Progenitor cell of endocrine pancreas (in vitro differentiated cells): ENCODE data around the gene PNCK. TPM values are rescaled to one million over a fixed set of nuclear protein-coding genes. Genes with fewer than 3 reads are reported as not detected.

ENCODE experiments used
- DNase-seq: peaks from one replicate; pipeline ENCODE4 v3.0.0; 2021; ENCODE audit warnings: low spot score; ENCODE audit not compliant: unreplicated experiment
- H3K27ac Mint-ChIP-seq: 2 replicates; pipeline ENCODE4 v1.8.0; 2021; ENCODE audit warnings: mild to moderate bottlenecking, moderate library complexity, mixed read lengths
- H3K27me3 Mint-ChIP-seq: 2 replicates; pipeline ENCODE4 v1.8.0; 2021; ENCODE audit warnings: mixed read lengths
- H3K36me3 Mint-ChIP-seq: 2 replicates; pipeline ENCODE4 v1.8.0; 2022; ENCODE audit warnings: mixed read lengths; ENCODE audit not compliant: insufficient read depth
- H3K4me1 Mint-ChIP-seq: 2 replicates; pipeline ENCODE4 v1.8.0; 2021; ENCODE audit warnings: low read depth, mixed read lengths
- H3K4me3 Mint-ChIP-seq: 2 replicates; pipeline ENCODE4 v1.8.0; 2021; ENCODE audit warnings: low read depth, mild to moderate bottlenecking, moderate library complexity, mixed read lengths
- H3K9me3 Mint-ChIP-seq: 2 replicates; pipeline ENCODE4 v1.8.0; 2021; ENCODE audit warnings: low read depth, mixed read lengths
- total RNA-seq: library from RNA; stranded (reverse); gene quantifications from 2 replicates; pipeline ENCODE4 v1.2.1, GENCODE V29; 2021
- TF ChIP-seq, protein P1 (sequence below): fragments of 200-600 bp; sonication (generic); IDR thresholded peaks from one replicate; pipeline ENCODE4 v1.5.0; 2021; ENCODE audit warnings: antibody characterized with exemption, mild to moderate bottlenecking; ENCODE audit not compliant: unreplicated experiment

The PNCK gene
- total RNA-seq, 1 donor from 2014 or later, result 6.1 TPM

DNA sequence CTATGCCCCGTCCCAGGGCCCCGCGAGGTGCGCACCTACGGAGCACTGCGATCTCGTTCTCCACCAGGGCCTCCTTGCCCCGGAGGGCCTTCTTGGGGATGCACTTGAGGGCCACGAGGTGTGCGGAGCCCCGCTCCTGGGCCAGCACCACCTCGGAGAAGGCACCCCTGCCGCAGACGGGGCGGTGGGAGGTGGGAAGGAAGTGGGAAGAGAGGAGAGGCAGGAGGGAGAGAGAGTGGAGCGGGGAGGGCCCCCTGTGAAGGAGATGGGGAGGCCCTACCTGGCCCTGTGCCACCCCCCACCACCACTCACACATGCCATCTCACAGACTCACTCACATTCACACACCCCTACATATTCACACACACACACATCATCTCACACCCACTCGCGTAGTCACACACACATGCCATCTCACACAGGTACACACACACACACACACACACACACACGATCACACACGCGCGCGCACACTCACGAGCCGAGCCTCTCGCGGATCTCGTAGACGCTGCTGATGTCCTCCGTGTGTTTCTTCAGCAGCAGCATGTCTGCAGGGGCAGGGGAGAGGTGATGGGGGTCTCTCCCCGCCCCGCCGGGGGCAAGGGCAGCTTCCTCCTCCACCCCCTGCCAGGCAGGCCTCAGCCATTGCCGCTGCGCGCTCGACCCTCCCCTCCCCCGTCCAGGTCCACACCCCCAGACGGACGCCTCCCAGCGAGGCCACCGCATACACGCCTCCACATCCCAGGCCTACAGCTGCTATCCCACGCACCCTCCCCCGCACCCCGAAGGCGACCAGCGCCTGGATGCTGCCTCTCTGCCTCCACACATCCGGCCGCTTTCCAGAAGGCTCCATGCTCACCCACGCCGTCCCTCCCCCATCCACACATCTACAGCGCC, 834 bp downstream of the PNCK start:
- Mint-ChIP-seq H3K27ac (no peak overlapping the region), H3K27me3 (peaks cover 24% of the 10 kb centered on the region), H3K36me3 (peaks cover 1% of the 10 kb centered on the region), H3K4me1 (peaks cover 4% of the 10 kb centered on the region), H3K9me3 (peaks cover 6% of the 10 kb centered on the region), H3K4me3 (peak overlapping the region; percentile 37)
- TF ChIP-seq, protein P1, sequence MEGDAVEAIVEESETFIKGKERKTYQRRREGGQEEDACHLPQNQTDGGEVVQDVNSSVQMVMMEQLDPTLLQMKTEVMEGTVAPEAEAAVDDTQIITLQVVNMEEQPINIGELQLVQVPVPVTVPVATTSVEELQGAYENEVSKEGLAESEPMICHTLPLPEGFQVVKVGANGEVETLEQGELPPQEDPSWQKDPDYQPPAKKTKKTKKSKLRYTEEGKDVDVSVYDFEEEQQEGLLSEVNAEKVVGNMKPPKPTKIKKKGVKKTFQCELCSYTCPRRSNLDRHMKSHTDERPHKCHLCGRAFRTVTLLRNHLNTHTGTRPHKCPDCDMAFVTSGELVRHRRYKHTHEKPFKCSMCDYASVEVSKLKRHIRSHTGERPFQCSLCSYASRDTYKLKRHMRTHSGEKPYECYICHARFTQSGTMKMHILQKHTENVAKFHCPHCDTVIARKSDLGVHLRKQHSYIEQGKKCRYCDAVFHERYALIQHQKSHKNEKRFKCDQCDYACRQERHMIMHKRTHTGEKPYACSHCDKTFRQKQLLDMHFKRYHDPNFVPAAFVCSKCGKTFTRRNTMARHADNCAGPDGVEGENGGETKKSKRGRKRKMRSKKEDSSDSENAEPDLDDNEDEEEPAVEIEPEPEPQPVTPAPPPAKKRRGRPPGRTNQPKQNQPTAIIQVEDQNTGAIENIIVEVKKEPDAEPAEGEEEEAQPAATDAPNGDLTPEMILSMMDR, result no peak
- DNase-seq, result peak; percentile 9

DNA sequence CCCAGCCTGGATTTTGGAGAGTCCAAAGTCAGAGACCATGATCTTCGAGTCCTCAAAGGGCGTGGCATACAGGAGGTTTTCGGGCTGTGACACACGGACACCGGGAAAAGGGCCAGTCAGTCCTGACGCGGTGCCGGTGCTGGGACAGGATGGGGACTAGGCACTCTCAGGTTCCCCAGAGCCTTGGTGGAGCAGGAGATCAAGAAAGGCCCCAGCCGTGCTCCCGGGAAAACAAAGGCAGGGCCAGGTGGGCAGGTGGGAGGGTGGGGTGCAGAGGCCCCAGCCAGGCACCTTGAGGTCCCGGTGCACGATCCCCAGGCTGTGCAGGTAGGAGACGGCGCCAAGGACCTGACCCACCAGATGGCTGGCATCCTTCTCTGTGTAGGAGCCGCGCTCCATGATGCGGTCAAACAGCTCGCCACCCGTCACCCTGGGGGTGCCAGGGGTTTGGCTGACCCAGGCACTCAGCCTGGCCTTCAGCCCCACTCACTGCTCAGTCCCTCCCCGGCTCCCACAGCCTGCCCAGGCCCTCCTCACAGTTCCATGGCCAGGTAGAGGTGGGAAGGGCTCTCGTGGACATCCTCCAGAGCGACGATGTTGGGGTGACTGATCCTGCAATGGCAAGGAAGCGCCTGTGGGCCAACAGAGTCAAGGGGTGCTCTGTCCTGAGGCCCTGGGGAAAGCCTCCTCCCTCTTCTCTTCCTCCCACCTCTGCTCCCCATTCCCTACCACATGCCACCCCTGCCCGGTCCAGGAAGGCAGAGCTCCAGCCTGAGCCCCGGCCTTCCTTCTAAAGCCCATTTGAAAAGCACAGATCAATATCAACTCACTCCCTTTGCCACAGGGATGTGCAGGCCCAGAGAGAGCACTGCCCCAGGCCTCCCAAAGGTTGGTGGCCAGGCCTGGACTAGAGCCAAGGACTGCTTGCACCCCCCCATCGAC, 1.8 kb downstream of the PNCK start:
- Mint-ChIP-seq H3K4me1 (peaks cover 4% of the 10 kb centered on the region), H3K4me3 (no peak overlapping the region), H3K27me3 (peaks cover 30% of the 10 kb centered on the region), H3K9me3 (peaks cover 6% of the 10 kb centered on the region), H3K36me3 (peaks cover 1% of the 10 kb centered on the region), H3K27ac (no peak overlapping the region)
- TF ChIP-seq, protein P1, result no peak
- DNase-seq, result no peak

DNA sequence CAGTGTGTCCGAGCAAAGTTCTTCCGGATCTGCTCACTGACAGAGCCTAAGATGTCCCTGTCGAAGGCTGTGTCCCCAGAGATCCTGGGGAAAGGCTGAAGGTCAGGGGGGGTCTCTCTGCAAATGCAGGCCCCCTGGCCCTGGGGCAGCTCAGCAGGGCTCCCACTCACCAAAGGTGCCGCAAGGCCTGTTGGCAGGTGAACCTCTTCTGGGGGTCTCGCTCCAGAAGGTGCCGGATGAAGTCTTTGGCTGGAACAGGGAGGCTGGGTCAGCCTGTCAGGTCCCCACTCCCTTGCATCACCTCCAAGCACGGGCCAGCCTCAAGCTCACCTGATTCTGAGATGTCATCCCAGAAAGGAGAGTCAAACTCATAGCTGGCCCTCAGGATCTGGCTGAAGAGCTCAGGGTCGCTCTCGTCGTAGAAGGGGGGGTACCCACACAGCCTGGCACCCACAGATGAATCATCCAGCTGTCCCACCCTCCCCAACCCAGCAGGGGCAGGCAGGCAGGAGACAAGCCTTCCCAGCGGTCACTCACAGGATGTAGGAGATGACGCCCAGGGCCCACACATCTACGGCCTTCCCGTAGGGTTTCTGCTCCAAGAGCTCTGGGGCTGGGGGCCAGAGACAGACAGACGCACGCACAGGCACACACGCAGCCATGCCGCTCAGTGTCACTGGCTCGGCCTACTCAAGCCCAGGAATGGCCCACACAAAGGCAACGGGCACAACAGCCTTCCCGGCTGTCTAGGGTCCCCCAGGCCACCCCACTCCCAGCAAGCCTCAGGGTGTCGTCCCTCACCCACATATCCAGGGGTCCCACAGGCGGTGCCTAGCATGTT, 2.6 kb downstream of the PNCK start:
- no peak for DNase-seq
- peaks cover 37% of the 10 kb centered on the region for H3K27me3 Mint-ChIP-seq

DNA sequence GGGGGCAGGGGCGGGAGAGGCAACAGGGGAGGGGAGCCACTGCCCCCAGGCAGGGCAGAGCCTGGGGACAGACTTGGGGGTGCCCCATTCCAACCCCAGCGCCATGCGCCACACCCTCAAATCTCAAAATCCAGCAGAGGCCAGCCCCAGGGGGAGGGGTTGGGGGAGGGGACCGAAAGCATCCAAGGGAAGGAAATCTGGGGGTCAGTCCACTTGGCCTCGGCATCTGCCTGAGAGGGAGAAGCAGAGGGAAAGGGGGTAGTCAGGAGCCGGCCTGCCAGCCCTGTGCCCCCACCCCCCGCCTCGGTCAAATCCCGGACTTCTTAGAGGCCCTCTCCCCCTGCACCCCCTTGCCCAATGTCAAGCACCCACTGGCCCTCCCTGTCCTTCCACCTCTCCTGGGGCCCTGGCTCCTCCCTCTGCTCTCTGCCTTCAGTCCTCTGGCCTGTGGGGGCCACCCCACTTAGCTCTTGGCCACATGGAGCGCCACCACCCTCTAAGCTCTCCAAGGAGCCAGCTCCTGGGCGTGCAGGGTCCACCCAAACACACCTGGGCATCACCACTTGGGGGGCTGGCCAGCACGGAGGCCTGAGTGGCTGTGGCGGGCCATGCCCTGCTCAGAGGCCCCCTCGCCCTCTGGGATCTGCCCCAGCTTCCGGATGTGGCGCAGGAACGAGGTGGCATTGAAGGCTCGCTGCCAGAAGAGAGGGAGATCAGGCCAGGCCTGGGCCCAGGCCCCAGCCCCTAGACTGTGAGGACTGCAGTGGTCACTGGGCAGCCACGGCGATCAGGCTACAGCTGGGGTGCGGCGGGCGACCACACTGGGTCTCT, 3.5 kb downstream of the PNCK start:
- no peak for DNase-seq
- Mint-ChIP-seq H3K4me1 (peaks cover 4% of the 10 kb centered on the region), H3K9me3 (peaks cover 11% of the 10 kb centered on the region), H3K4me3 (no peak overlapping the region), H3K36me3 (peaks cover 1% of the 10 kb centered on the region), H3K27me3 (peaks cover 45% of the 10 kb centered on the region), H3K27ac (no peak overlapping the region)
- TF ChIP-seq, protein P1, result no peak

More for the DNA sequence above, 2.6 kb downstream of the PNCK start:
- TF ChIP-seq, protein P1, result no peak
- peaks cover 4% of the 10 kb centered on the region for H3K4me1 Mint-ChIP-seq
- no peak overlapping the region for H3K27ac Mint-ChIP-seq
- no peak overlapping the region for H3K4me3 Mint-ChIP-seq
- peaks cover 1% of the 10 kb centered on the region for H3K36me3 Mint-ChIP-seq
- H3K9me3 Mint-ChIP-seq, result peaks cover 7% of the 10 kb centered on the region
